ENCODE measurements around the gene IKZF3.
"Not testable (repeated sequence)": the region's sequence is repeated elsewhere in the genome, so short reads cannot be mapped to it uniquely, and the experiment has no call there.

Gene IKZF3

GRCh38 chr17:39714234-39714633, 149.9 kb downstream of the IKZF3 start:
- TF ChIP-seq, protein P1, sequence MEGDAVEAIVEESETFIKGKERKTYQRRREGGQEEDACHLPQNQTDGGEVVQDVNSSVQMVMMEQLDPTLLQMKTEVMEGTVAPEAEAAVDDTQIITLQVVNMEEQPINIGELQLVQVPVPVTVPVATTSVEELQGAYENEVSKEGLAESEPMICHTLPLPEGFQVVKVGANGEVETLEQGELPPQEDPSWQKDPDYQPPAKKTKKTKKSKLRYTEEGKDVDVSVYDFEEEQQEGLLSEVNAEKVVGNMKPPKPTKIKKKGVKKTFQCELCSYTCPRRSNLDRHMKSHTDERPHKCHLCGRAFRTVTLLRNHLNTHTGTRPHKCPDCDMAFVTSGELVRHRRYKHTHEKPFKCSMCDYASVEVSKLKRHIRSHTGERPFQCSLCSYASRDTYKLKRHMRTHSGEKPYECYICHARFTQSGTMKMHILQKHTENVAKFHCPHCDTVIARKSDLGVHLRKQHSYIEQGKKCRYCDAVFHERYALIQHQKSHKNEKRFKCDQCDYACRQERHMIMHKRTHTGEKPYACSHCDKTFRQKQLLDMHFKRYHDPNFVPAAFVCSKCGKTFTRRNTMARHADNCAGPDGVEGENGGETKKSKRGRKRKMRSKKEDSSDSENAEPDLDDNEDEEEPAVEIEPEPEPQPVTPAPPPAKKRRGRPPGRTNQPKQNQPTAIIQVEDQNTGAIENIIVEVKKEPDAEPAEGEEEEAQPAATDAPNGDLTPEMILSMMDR (IDR thresholded peaks at IDR 0.05; ENCODE audit: insufficient read depth, low read depth, low read length, missing control alignments) = no peak
- no peak overlapping the region for H3K4me3 ChIP-seq (ENCODE audit: low read length)
- DNase-seq (ENCODE audit: low read depth) = no peak

DNA sequence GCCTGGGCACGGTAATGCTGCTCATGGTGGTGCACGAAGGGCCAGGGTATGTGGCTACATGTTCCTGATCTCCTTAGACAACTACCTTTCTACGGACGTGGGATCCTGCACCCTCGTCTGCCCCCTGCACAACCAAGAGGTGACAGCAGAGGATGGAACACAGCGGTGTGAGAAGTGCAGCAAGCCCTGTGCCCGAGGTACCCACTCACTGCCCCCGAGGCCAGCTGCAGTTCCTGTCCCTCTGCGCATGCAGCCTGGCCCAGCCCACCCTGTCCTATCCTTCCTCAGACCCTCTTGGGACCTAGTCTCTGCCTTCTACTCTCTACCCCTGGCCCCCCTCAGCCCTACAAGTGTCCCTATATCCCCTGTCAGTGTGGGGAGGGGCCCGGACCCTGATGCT, 152.3 kb downstream of the IKZF3 start:
- H3K4me3 ChIP-seq (ENCODE audit: low read length) = no peak overlapping the region
- TF ChIP-seq, protein P1 (IDR thresholded peaks at IDR 0.05; ENCODE audit: insufficient read depth, low read depth, low read length, missing control alignments) = no peak
- DNase-seq (ENCODE audit: low read depth) = no peak

DNA sequence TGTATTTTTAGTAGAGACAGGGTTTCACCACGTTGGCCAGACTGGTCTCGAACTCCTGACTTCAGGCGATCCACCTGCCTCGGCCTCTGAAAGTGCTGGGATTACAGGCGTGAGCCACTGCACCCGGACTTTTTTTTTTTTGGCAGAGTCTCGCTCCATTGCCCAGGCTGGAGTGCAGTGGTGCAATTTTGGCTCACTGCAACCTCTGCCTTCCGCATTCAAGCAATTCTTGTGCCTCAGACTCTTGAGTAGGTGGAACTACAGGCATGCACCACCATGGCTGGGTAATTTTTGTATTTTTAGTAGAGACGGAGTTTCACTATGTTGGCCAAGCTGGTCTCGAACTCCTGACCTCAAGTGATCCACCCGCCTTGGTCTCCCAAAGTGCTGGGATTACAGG, 153.0 kb downstream of the IKZF3 start:
- DNase-seq (ENCODE audit: low read depth); H3K4me3 ChIP-seq (ENCODE audit: low read length): not testable (repeated sequence)

DNA sequence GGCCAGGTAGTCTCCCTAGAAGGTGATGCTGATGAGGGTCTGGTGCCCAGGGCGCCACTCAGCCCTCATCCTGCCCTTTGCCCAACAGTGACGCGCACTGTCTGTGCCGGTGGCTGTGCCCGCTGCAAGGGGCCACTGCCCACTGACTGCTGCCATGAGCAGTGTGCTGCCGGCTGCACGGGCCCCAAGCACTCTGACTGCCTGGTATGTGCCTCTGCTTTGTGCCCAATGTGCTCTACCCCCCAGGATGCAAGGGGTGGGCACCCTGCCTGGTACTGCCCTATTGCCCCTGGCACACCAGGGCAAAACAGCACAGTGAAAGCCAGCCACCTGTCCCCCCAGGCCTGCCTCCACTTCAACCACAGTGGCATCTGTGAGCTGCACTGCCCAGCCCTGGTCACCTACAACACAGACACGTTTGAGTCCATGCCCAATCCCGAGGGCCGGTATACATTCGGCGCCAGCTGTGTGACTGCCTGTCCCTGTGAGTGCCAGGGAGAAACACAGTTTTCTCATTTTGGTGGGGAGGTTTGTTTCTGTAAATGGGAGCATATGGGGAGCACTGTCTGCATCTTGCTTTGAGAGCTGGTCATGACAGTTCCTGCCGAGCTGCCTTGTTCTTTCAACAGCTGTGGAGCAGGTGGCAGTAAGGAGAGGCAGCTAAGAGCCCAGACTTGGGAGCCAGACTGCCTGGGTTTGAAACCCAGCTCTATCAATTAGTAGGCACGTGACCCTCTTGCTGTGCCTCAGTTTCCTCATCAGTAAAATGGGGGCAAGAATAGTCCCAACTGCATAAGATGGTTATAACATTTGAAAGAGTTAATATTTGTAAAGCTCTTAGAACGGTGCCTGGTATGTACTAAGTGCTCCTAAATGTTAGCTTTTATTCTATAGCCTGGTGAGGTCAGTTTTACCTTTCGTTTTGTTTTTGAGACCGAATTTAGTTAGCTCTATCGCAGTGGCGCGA, 153.8 kb downstream of the IKZF3 start:
- no peak overlapping the region for H3K4me3 ChIP-seq (ENCODE audit: low read length)
- TF ChIP-seq, protein P1 (IDR thresholded peaks at IDR 0.05; ENCODE audit: insufficient read depth, low read depth, low read length, missing control alignments) = no peak
- no peak for DNase-seq (ENCODE audit: low read depth)

GRCh38 chr17:39709319-39709997, 154.7 kb downstream of the IKZF3 start:
- DNase-seq (ENCODE audit: low read depth) = no peak
- TF ChIP-seq, protein P1 (IDR thresholded peaks at IDR 0.05; ENCODE audit: insufficient read depth, low read depth, low read length, missing control alignments) = no peak
- H3K4me3 ChIP-seq (ENCODE audit: low read length) = no peak overlapping the region

All from epithelial cell of esophagus (primary cell).